ENCODE results near the gene SCART1.
"Not testable (repeated sequence)": the region's sequence is repeated elsewhere in the genome, so short reads cannot be mapped to it uniquely, and the experiment has no call there.

SCART1 gene

GRCh38 chr10:133474665-133475424 lies 21.1 kb downstream of the SCART1 start:
- DNase-seq = no peak

DNA sequence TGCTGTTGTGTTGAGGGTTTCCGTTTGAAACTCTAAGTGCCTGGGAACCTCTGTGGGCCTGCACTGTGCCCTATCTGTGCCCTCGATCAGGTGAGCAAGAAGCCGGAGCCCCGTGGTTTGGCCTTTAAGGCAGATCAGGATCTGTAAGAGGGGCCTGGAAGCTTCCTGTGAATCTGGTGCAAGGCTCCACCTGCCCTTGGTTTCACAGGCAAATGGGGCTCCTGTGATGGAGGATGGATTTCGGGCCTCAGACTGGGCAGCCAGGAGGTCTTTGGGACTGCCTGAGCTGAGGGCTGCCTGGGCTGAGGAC lies 21.6 kb downstream of the SCART1 start:
- DNase-seq = no peak

DNA sequence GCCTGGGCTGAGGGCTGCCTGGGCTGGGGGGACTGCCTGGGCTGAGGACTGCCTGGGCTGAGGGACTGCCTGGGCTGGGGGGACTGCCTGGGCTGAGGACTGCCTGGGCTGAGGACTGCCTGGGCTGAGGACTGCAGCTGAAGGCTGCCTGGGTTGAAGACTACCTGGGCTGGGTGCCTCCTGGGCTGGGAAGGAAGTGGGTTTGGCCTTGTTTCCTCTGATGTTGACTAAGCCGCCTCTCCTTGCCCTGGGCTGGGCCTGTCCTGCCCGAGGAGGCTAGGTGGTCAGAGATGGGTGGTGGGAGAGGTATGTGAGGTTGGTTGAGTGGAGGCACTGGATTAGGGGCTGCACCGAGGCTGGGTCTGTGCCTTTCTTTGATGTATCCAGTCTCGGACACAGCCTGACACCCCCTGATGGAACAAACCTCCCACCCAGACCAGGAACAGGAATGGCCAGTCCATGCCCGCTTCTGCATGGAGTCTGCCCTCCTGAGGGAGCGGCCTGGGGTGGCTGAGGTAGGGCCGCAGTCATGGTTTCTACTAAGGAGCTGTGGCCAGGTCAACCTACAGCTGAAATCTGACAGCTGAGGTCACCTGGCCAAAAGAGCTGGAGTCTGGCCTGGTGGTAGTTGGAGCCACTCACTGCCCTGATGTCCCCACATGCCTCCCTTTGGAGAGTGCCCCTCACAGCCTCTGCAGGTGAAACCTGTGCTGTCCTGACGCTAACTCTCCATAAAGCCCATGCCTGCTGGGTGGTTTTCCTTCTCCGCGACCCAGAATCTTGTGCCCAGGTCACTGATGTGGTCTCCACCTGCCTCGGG lies 22.3 kb downstream of the SCART1 start:
- DNase-seq = no peak

- no peak for DNase-seq
Observed at GRCh38 chr10:133476641-133476990, 22.9 kb downstream of the SCART1 start.

- DNase-seq = no peak
Observed at GRCh38 chr10:133481086-133481643, 27.4 kb downstream of the SCART1 start.

- no peak for DNase-seq
Observed at GRCh38 chr10:133481657-133482056, 27.9 kb downstream of the SCART1 start.

- no peak for DNase-seq
Observed at GRCh38 chr10:133484818-133485217, 31.1 kb downstream of the SCART1 start.

DNA sequence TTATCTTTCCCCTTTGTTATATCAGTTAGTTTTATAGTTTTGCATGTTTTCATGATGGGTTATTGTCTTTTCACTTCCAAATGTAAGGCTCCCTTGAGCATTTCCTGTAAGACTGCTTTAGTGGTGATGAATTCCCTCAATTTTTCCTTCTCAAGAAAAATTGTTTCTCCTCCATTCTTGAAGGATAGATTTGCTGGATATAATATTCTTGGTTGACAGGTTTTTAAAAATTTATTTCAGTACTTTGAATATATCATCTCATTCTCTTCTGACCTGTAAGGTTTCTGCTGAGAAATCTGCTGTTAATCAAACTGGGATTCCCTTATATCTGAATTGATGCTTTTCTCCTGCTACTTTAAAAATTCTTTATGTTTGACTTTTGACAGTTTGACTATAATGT lies 33.3 kb downstream of the SCART1 start:
- DNase-seq = no peak

GRCh38 chr10:133488354-133488753 lies 34.6 kb downstream of the SCART1 start:
- no peak for DNase-seq

DNA sequence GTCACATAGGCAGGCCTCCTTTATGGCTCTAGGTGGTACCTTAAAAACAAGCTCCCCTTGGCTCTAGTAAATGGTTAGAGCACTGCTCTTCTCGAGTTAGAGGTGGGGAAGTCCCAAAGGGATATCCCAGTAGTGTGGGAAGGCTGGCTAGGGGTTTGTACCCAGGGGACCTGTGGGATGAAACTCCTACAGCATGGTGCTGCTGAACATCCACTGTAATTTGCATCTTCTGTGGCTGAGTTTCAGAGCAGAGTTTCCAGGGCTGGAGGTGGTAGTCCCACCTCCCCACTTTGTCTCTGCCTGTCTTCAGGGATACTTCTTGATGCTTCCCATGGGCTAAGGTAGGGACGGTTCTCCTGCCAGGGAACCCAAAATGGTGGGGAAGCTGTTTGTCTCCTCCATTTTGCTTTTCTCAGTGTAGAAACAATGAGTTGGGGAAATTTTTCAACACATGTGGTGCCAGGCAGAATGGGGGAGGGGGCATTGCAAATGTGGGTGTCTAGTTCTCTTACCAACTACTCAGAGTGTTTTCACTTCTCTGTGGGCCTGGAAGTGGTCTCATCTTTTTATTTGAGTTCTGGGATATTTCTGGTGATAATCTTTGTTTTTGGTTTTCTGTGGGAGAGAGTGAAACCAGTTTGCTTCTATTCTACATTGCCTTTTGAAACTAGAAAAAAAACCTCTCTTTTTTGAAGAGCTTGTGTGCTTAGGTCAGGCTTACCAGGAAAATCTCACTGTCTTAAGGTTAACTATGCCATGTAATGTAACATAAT lies 36.3 kb downstream of the SCART1 start:
- no peak for DNase-seq

GRCh38 chr10:133493562-133493961 lies 39.8 kb downstream of the SCART1 start:
- not testable (repeated sequence) for DNase-seq

- DNase-seq = not testable (repeated sequence)
Observed at GRCh38 chr10:133497363-133497762, 43.6 kb downstream of the SCART1 start.

- DNase-seq = not testable (repeated sequence)
Observed at GRCh38 chr10:133499176-133499575, 45.4 kb downstream of the SCART1 start.

- DNase-seq = not testable (repeated sequence)
Observed at GRCh38 chr10:133500897-133501296, 47.2 kb downstream of the SCART1 start.

DNA sequence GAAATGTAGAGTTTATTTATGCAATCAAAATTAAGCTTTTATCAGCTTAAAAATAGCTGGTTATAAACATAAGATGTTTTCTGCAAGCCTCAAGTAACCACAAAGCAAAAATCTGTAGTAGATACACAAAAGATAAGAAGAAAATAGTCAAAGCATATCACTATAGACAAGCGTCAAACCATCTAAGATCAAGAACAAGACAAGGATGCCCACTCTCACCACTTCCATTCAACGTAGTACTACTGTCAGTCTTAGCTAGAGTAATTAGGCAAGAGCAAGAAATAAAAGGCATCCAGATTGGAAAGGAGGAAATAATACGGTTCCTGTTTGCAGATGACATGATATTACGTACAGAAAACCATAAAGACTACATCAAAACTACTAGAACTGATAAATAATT lies 56.0 kb downstream of the SCART1 start:
- DNase-seq = no peak

DNA sequence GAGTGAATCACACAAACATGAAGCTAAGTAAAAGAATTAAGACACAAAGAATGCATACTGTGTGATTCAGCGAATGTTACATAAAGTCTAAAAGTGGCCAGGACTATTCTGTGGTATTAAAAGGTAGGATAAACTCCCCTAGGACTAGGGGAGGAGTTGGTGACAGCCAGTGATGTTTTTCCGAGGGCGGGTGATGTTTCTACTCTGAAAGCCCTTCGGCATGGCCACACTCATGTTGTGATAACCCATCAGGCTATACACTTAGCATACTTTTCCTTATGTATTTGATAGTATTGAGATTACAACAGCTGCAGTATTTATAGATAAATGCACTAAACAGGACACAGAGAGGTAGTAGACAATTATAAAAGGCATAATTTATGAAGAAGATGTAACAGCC lies 57.7 kb downstream of the SCART1 start:
- no peak for DNase-seq

DNA sequence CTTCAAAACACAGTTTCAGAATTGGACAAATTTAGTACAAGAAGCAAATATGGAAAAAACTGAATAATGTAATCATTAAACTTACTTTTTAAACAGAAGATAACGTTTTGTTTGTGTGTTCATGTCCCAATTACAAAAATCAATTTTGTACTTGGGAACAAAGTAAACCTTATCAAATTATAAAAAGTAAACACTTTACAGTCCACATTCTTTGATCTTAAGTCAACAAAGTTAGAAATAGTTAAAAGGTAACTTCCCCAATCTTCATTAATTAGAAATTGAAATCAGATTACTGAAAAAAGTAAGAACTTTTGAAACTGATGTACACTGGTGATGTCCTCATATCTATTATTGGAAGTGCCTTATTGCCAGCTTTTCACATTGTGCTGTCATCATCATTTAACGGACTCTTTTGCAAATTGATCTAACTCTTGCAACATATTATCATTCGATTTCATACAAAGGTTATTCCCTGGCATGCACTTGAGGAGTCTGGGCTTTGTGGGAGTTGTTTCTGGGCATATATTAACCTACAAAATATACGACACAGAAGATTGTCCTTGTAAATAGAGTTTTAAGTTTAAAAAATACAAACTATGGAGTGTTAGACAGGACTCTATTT lies 58.3 kb downstream of the SCART1 start:
- no peak for DNase-seq

DNA sequence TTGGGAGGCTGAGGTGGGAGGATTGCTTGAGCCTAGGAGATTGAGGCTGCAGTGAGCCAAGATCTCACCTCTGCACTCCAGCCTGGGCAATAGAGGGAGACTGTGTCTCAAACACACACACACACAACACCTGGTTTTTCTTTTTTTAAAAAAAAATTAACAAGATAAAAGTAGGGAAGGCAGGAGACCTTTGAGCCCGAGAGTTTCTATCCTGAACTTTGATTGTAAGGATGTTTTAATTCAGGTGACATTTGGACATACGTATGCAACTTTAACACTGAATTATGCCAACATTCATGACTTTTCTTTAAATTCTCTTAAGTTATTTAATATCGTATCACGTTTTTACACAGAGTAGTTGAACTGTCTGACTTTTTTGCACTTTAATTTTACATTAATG lies 61.7 kb downstream of the SCART1 start:
- DNase-seq = no peak

- no peak for DNase-seq
Observed at GRCh38 chr10:133516057-133516456, 62.3 kb downstream of the SCART1 start.

- not testable (repeated sequence) for DNase-seq
Observed at GRCh38 chr10:133518517-133518916, 64.8 kb downstream of the SCART1 start.
